ENCODE measurements around the gene RUNX1.

GRCh38 chr21:34991366-34991957, 57.6 kb downstream of the RUNX1 start:
- TF ChIP-seq CTCF (IDR thresholded peaks at IDR 0.05) = no peak
- no peak for TF ChIP-seq POLR2A (IDR thresholded peaks at IDR 0.05)
